Measurements from ENCODE around the gene PPFIA2.

DNA sequence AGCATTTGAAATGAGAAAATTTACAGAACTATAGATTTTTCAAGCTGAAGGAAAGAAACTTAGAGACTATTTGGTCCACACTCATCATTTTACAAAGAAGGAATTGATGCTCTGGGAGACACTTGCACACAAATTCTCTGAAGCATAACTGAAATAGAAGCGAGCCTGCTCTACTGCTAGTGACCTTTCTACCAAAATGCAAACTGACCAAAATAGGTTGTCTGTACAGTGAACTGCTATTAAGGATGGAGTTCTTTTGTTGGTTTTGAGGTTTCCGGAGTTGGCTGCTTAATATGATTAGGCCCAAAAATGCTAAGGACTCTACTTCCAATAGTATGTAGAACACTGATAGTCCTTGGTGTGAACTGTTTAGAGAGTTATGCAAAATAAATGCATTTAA is 194.9 kb downstream of the PPFIA2 start:
- TF ChIP-seq TAF1 (IDR thresholded peaks at IDR 0.05; ENCODE audit: low read depth): no peak
- TF ChIP-seq, protein P1, sequence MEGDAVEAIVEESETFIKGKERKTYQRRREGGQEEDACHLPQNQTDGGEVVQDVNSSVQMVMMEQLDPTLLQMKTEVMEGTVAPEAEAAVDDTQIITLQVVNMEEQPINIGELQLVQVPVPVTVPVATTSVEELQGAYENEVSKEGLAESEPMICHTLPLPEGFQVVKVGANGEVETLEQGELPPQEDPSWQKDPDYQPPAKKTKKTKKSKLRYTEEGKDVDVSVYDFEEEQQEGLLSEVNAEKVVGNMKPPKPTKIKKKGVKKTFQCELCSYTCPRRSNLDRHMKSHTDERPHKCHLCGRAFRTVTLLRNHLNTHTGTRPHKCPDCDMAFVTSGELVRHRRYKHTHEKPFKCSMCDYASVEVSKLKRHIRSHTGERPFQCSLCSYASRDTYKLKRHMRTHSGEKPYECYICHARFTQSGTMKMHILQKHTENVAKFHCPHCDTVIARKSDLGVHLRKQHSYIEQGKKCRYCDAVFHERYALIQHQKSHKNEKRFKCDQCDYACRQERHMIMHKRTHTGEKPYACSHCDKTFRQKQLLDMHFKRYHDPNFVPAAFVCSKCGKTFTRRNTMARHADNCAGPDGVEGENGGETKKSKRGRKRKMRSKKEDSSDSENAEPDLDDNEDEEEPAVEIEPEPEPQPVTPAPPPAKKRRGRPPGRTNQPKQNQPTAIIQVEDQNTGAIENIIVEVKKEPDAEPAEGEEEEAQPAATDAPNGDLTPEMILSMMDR (IDR thresholded peaks at IDR 0.05; ENCODE audit: poor library complexity, severe bottlenecking): no peak

All from neural cell (in vitro differentiated cells).